Colon (tissue), 2 donors: ENCODE measurements around the gene USP24.

Source experiments
- FAIRE-seq: peaks from 2 replicates; lab custom pipeline; 2012; peaks lifted over from hg19 to GRCh38; lab: Jason Lieb, UNC
- donor health status: control.
- donor health status: control.

The USP24 gene, protein sequence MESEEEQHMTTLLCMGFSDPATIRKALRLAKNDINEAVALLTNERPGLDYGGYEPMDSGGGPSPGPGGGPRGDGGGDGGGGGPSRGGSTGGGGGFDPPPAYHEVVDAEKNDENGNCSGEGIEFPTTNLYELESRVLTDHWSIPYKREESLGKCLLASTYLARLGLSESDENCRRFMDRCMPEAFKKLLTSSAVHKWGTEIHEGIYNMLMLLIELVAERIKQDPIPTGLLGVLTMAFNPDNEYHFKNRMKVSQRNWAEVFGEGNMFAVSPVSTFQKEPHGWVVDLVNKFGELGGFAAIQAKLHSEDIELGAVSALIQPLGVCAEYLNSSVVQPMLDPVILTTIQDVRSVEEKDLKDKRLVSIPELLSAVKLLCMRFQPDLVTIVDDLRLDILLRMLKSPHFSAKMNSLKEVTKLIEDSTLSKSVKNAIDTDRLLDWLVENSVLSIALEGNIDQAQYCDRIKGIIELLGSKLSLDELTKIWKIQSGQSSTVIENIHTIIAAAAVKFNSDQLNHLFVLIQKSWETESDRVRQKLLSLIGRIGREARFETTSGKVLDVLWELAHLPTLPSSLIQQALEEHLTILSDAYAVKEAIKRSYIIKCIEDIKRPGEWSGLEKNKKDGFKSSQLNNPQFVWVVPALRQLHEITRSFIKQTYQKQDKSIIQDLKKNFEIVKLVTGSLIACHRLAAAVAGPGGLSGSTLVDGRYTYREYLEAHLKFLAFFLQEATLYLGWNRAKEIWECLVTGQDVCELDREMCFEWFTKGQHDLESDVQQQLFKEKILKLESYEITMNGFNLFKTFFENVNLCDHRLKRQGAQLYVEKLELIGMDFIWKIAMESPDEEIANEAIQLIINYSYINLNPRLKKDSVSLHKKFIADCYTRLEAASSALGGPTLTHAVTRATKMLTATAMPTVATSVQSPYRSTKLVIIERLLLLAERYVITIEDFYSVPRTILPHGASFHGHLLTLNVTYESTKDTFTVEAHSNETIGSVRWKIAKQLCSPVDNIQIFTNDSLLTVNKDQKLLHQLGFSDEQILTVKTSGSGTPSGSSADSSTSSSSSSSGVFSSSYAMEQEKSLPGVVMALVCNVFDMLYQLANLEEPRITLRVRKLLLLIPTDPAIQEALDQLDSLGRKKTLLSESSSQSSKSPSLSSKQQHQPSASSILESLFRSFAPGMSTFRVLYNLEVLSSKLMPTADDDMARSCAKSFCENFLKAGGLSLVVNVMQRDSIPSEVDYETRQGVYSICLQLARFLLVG (N-terminal part only)

GRCh38 chr1:55215194-55216021, at the start of gene USP24:
TSS of gene USP24 (minus strand) at chr1:55215364. CDS start at chr1:55215113, 251 bp downstream.
- no peak for FAIRE-seq

DNA sequence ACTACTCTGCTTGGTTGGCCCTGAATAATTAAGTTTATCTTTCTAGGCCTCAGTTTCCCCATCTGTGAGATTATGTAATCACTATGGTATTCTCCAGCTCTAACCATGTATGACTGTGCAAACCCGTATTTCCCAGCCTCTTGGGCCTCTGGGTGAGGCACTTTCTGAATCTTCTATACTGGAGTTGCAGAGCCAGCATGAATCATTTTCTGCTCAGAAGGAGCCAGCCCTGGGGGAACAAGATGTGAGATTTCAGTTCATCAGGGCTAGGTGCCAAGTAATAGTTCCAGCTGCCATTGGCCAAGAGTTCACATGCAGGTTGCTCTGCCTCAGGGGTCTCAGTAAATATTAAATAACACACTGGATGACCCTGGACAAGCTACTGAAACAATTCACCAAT, 47.7 kb upstream of the USP24 start:
- no peak for FAIRE-seq

DNA sequence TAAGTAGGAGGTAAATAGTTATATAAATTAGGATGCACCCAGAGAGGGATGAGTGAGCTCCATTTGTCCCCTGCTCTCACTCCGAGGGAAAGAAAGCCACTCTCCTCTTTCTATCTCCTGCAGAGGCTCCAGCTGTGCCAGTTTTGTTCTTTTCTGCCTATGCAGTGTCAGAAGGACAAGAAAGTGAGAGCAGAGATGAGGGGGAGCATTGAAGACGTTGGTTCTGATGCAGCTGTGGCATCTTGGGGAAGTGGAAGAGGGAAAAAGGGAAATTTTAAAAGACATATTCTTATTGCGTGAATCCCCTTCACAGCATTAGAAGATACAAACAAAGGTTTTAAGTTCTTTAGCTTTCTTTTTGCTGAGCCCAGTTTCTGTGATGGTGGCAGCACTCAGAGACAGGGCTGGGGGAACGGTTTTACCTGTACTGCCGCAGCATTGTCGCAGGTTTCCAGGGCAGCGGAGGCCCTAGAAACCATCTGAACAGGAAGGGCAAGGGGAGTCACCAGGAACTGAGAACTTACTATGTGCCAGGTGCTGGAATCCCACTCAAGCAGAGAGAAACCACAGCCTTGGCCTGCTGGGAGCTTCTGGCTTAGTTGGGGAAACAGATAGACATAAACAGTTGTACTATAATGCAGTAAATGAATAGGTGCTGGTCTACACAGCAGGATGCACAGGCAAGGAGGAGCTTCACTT, 44.9 kb upstream of the USP24 start:
- no peak for FAIRE-seq

DNA sequence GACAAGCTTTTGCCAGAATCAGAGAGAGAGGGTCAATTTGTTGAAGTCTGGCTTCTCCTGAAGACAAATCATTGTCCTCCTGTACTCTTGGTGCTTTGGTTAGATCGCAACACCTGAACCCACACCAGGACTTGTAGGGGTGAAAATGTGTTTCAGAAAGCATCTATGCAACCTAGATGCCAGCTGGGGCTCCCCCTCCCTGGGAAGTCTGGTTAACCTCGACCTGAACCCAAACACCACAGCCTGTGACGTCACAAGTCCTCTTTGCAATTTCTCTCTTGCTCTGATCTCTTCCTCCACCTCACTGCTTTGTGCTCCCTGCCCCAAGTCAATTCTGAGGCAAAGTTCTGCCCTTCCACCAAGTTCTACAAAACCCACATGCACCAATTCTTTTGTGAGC, 42.8 kb upstream of the USP24 start:
- no peak for FAIRE-seq

- no peak for FAIRE-seq
These were observed 40.7 kb upstream of the USP24 start for GRCh38 chr1:55255901-55256300.

DNA sequence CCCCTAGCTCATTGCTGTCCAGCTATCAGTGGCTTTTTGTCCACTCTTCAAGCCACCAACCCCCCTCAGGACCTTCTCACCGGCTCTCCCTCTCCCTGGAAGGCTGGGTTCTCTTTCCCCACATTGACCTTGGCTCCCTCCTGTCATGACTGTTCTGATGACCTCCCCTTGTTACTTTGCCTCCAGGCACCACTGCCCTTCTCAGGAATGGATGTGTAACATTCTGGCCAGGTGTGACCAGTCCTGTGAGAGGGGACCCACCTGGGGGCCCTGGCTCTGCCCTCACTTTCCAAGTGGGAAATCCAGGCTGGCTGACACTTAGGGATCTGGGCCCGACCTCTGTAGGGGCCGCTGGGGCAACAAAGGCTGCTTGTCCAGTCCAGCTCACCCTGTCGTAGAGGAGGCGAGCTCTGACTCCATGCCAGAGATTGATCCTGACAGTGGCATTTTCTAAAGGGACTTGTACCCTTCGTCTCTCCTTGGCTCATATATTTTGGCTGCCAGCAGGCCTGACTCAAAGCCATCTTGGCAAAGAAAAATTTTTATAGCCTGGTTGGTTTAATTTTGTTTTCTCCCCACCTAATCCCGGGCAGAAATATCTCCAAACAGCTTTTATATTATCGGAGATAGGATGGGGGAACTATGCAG, 37.9 kb upstream of the USP24 start:
- FAIRE-seq: no peak

DNA sequence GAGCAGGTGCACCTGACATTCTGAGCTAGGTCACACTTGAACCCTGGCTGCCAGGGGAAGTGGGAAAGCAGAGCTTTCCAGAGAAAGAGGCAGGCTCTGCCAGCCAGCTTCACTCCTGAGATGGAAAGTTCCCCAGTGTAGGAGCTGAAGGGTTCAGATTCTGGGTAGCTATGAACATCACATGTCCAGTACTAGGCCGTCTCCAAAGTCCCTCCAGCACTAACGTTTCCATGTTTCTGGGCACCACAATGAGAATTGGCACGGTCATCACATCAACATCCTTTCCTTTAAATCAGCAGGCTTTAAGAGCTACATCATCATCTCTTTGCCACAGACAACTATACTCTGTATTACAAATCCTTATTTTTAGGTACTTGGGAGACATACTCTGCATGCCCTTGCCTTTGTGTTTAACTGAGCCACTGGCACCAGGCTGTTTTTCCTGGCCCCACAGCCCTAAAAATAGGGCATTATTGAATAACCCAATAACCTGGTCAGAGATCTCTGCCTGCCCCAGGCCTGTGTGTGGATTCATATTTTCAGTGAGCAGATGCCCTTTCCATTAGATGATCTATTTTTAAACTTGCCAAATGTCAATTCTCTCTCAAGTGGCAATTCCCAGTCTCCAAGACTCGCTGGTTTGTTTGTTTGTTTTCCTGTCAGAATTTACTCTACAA, 35.4 kb upstream of the USP24 start:
- FAIRE-seq: no peak

- FAIRE-seq: no peak
These were observed 34.7 kb upstream of the USP24 start for GRCh38 chr1:55249646-55250398.

DNA sequence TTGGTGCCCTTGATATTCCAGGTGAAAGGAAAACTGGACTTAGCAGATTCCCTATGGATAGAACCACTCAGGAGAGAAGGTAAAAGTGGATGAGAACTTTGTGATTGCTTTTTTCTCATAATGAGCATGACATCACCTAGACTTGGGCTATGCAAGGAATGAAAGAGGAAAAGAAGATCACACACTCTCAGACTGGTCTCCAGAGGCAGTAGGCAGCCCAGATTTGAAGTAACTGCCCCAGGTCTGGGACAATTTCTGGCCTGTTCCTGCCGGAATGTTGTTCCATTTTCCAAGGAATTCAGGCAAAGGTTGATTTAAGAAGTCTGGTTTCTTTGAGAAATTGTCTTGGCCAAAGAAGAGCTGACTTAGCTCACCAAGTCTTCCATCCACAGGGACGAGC, 31.7 kb upstream of the USP24 start:
- FAIRE-seq: no peak

- no peak for FAIRE-seq
These were observed 31.2 kb upstream of the USP24 start for GRCh38 chr1:55246331-55246730.

GRCh38 chr1:55245781-55246180, 30.6 kb upstream of the USP24 start:
- FAIRE-seq: no peak

DNA sequence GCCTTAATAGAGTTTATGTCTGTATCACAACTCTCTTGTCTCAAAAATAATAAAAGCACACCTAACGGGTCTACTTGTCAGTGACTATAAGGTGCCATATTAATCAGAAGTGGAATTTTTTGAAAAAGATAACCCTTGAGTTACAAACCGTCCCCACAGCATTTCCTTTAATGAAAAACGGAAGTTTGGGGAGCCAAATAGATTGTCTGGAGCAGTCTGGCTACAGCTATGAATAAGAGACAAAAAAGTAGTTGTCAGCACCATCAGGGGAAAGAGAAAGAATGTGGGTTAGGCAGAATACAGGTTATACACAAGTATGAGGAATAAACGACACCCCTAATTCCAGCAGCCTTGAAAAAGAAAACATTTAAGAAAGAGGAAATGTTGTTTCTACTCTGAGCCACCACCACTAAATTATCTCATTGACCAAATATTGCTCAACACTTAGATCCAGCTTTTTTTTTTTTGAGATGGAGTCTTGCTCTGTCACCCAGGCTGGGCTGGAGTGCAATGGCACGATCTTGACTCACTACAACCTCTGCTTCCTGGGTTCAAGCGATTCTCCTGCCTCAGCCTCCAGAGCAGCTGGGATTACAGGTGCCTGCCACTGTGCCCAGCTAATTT, 29.4 kb upstream of the USP24 start:
- FAIRE-seq: no peak

- no peak for FAIRE-seq
These were observed 28.5 kb upstream of the USP24 start for GRCh38 chr1:55243655-55244054.

DNA sequence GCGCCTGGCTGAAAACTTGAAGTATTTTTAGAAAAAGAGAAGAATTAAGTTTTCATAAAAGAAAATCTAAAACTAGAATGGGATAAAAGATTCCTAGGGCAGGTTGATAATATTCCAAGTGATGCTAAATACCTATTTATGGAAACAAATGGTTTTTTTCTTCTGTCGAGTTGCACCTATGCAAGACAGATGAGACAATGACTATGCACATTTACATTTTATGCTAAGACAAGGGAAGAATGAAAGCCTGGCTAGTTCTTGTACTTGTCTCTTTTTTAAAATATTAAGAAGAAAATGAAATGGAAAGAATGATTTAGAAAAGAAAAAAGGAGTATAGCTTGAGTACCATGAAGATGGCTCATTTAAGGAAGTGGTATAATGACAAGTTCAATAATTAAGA, 24.4 kb upstream of the USP24 start:
- no peak for FAIRE-seq

- no peak for FAIRE-seq
These were observed 20.6 kb upstream of the USP24 start for GRCh38 chr1:55235722-55236121.

GRCh38 chr1:55234016-55234415, 18.9 kb upstream of the USP24 start:
- FAIRE-seq: no peak

- no peak for FAIRE-seq
These were observed 18.1 kb upstream of the USP24 start for GRCh38 chr1:55233145-55233777.
